Renal cortical epithelial cell (primary cell): ENCODE data around the gene DNM3. TPM values are rescaled to one million over a fixed set of nuclear protein-coding genes. Genes with fewer than 3 reads are reported as not detected.

Source experiments
- DNase-seq: peaks from one replicate; pipeline ENCODE4 v3.0.0-alpha.2; 2011; ENCODE audit warnings: low read depth
- total RNA-seq: library from RNA; depleted of rRNA; stranded (reverse); fragments of >200 nt; gene quantifications from 2 replicates; pipeline ENCODE4 v1.2.3, GENCODE V29; 2014

DNM3 gene
- total RNA-seq, 1 donor from 2014 or later: 10.7 TPM

DNA sequence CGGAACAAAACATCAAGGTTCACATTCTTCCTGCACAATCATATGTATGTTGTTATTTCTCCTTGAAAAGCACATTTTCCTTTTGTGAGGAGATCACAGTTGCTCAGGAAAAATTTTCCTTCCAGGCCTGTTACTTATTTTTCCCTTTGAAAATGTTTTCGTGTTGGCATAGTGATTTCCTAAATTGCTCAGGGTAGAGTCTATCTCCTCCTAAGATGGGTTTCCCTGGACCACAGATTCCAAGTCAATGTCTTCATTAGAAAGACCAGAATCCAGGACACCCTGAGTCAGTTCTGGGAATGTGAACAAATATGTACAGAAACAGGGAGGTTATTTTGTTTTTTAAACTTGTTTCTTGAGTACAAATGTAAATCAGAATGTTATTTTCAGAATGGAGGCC lies 484.8 kb downstream of the DNM3 start:
- DNase-seq: peak; percentile 32

DNA sequence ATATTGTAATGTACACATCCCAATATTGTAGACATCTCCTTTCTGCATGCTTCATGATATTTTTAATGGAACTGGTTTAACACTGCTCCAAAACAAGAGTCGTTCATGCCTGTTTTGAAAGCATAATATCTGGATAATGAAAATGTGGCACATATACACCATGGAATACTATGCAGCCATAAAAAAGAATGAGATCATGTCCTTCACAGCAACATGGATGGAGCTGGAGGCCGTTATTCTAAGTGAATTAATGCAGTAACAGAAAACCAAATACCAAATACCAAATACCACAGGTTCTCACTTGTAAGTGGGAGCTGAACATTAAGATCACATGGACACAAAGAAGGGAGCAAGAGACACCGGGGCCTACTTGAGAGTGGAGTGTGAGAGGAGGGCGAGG lies 487.0 kb downstream of the DNM3 start:
- DNase-seq: no peak

DNA sequence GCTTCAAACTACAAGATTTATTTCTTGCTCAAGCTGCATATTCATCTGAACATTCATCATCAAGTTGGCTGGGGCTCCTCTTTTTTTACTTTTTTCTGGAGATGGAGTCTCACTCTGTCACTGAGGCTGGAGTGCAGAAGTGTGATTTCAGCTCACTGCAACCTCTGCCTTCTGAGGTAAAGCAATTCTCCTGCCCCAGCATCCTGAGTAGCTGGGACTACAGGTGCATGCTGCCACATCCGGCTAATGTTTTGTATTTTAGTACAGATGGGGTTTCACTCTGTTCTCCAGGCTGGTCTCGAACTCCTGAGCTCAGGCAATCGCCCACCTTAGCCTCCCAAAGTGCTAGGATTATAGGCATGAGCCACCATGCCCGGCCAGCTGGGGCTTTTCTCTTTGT lies 490.9 kb downstream of the DNM3 start:
- DNase-seq: no peak

DNA sequence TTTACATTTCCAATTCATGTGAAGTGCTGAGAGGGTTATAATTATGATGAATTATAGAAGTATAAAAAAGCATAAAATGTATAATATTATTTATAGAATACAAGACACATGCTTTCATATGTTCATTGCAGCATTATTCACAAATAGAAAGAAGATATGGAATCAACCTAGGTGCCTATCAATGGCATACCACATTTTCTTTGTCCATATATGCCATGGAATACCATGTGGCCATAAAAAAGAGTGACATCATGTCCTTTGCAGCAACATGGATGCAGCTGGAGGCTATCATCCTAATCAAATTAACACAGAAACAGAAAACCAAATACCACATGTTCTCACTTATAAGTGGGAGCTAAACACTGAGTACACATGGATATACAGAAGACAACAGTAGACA lies 494.1 kb downstream of the DNM3 start:
- DNase-seq: no peak

DNA sequence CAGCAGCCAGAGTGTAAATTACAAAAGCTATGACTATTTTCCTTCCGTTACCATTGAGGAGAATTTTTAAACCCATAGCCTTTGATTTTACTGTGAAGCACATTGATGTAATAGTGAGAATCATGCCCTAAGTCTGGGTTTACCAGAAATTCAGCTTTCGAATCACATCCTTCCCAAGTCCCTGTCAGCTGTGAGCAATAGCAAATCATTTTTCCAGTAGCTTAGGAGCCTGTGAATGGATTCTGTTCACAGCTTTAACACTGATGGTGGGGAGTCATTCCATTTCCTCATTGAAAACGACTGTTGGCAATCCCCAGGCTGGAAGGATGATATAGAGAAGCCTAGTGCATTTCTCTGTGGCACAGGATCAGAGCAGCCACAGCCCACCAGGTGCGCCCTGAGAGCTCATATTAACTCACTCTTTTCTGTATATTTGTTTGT lies 497.0 kb downstream of the DNM3 start:
- no peak for DNase-seq

DNA sequence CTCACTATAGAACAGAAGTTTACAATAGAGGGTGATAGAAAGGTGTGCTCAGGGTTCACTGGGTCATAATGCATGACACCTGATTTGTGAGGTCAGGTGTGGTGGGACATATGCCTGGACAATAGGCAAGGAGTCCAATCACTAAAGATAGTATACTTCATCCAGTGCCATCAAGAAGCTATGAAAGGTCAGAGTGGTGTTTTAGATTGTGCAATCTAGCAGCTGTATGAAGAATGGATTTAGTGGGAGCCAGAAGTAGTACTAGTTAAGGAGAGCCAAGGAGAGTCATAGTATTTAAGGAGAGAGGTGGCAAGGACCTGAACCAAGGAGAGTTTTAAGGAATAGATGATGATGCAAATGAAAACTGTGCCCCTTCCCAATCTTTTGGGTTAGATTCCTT lies 498.5 kb downstream of the DNM3 start:
- DNase-seq: no peak

DNA sequence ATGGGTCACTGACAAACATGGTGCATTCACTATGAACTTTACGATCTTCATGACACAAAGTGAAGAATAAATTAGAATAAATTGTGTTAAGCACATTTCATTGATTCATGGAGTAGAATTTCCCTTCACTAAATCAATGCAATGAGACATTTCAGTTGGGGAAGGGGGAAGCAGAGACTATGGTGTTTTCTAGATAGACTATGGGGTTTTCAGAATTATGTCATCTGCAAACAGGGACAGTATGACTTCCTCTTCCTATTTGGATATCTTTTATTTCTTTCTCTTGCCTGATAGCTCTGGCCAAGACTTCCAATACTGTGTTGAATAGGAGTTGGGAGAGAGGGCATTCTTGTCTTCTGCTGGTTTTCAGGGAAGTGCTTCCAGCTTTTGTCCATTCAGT lies 499.2 kb downstream of the DNM3 start:
- DNase-seq: no peak

DNA sequence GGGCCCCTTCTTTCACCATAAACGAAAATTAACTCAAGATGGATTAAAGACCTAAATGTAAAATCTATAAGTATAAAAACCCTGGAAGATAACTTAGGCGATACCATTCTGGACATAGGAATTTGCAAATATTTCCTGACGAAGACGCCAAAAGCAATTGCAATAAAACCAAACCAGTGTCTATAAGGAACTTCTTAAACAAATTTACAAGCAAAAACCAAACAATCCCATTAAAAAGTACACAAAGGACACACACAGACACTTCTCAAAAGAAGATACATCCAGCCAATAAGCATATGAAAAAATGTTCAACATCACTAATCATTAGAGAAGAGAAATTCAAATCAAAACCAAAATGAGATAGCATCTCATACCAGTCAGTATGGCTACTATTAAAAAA lies 500.4 kb downstream of the DNM3 start:
- DNase-seq: no peak

DNA sequence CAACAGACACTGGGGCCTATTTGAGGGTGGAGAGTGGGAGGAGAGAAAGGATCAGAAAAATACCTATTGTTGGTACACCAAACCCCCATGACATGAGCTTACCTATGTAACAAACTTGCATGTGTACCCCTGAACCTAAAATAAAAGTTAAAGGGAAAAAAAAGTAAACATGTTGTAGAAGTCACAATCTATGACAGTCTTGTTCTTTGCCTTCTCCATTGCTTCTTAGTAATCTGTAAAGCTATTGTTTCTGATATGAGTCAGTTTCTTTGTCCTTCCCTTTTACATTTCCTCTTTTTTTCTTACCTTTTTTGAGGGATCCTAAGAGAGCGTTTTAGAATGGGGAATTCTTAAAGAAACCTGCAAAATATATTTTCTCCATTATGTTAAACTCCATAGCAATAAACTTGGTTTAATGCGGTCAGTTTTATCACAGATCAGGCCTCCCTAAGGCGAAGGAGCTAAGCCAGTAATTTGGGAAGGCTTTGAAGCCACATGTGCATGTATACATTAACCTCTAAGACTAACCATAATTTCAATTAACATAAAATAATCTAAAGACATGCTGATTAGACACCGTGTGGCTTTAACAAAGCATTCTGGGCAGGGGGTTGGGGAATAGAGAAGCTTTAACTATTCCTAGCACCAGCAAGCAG lies 501.4 kb downstream of the DNM3 start:
- DNase-seq: peak; percentile 54

DNA sequence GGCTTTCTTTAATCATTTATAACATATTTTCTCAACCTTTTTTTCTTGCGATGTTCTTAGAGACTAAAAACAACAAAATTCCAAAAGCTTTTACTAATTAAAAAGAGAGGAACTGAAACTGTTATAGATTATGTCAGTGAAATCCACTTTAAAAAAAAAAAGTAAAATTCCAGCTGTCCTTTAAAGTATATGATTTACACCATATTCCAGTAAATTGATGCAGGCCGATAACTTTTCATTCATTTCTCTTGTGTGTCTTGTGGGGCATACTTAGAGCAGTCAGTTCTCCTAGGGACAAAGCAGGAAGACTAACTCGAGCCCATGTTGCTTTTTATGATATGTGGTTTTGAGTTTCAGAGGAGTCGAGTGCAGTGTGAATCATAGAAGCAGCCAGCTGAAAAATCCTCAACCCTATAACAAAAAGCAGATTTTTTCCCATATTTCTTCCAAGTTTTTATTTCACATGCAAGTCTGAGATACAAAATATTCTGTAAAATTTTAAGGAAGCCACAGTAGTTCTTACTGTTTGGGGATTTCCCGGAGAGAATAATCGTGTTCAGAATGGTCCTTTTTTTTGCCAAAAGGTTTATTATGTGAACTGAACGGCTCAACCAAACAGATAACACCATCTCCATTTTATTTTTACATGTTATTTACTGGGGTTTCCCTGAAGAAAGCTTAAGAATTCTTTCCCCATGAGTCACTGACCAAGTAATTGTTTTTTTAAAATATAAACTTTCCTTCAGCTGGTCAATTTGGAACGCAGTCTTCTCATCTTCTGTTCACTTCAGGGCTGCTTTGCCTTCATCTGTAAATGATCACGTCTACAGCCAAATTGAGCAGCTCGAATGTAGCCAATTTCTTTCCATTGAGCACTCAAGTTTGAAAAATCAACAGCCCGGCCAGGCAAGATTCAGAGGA lies 502.2 kb downstream of the DNM3 start:
- peak; percentile 93 for DNase-seq

DNA sequence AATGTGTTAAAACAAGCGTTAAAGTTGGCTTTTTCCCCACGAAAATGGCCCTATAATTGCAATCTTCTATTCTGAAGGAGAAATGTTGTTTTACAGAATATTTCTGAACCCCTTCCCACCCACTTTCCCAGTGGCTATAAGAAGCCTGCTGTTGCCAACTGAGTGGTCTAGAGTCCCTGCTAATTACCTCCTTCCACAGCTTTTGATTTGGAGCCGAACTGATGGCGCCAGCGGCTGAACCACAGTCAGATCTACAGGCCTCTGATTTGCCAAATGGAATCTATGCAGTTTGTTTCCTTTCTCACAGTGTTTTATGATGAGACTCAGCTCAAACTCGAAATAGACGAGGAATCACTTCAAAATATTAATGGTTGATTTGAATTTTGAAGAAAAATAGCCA lies 503.1 kb downstream of the DNM3 start:
- no peak for DNase-seq

DNA sequence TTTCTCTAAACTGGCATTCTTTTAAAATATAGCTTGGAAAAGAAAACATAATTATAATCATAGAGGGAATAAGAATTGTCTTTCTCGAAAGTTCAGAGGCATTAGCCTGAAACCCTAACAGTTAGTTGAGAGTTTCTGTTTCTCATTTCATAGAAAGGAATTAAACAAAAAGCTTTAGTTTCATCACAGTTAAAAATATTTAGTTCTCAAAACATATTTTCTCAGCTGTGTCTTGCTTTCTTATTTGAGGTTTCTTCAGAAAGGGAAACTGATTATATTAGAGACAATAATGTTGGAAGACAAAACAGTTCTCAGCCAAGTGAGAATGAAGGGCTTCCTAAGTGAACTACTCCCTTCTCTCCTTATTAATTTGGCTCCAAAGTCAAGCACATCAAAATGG lies 503.8 kb downstream of the DNM3 start:
- DNase-seq: no peak

DNA sequence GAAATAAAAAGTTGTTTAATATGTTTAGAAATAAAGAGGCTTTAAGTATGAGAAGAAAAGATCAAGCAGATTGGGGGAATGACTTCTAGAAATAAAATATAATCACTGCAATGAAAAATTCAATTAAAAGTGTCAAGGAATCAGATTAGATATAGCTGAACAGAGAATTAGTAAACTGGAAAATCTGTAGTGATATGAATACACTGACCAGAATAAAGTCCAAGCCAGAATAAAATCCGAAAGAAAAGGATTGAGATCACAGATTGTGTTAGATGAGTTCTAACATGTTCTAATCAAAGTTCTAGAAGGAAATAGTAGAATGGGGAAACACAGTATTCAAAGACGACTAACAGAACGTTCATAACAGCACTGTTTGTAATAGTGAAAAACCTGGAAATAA lies 506.1 kb downstream of the DNM3 start:
- DNase-seq: no peak

DNA sequence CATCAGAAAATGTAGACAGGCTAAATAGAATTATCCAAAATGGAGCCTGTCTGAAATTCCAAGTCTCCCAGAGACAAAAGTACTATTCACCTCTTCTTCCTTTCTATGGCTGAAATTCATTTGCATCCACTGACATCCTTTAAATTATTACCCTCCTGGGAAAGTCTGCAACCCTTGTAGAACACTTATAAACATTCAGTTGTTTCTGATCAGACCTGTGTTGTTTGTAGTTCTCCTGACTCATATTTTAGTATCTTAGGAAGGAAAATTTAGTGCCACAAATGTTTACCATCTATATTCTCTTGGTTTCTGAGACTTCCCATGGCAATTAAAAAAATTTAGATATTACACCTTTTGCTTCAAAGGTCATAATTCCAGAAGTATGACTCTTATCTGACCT lies 509.6 kb downstream of the DNM3 start:
- peak; percentile 28 for DNase-seq

DNA sequence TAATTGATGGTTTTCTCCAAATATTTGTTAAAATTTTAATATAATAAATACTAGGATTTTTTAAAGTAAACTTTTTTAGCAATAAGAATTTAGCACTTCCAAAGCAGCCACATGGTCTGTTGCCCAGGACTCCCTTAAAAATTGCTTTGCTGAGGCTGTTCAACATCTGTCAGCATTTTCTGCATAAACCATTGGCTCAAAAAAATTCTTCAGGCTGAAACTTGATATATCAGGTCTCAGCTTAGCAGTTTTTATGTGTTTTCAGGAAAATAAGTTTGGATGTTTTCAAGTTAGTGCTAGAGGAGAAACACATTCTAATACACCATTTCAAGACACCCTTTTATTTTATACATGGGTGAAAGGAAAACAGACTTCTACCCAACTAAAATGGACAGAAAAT lies 510.0 kb downstream of the DNM3 start:
- no peak for DNase-seq

DNA sequence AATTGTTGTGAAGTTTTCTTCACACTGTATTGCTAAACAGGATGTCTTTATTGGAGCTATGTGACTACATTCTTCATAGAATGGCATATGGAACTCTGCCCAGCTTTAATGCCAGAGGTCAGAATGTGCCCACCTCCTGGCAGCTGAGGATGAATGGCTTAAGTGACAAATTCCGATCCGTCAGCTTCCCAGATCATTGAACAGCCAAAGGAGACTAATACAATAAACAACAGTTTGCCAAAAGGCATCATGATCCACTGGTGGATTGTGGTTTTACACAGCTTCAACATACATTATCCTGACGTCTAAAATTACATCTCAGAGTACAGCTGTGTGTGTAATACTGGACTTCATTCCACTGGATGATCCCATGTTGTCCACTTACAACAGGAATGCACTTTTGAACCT lies 510.5 kb downstream of the DNM3 start:
- peak; percentile 84 for DNase-seq

DNA sequence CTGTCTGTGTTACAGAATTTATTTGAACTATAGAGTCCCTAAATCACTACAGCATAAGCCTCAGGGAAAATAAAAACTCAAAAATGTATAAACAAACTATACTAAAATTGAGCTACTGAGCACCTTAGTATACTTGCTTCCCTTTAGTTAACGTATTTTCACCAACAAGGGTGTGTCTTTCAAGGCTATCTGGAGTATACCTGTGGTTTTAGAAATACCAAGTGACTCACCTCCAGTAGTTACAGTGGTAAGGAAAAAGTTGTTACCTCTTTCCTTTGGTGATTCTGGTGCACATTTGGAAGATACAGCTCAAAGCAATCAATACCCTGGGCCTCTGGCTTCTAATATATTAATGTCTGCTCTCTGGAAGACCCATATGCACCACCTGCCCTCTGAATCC lies 511.1 kb downstream of the DNM3 start:
- peak; percentile 84 for DNase-seq

DNA sequence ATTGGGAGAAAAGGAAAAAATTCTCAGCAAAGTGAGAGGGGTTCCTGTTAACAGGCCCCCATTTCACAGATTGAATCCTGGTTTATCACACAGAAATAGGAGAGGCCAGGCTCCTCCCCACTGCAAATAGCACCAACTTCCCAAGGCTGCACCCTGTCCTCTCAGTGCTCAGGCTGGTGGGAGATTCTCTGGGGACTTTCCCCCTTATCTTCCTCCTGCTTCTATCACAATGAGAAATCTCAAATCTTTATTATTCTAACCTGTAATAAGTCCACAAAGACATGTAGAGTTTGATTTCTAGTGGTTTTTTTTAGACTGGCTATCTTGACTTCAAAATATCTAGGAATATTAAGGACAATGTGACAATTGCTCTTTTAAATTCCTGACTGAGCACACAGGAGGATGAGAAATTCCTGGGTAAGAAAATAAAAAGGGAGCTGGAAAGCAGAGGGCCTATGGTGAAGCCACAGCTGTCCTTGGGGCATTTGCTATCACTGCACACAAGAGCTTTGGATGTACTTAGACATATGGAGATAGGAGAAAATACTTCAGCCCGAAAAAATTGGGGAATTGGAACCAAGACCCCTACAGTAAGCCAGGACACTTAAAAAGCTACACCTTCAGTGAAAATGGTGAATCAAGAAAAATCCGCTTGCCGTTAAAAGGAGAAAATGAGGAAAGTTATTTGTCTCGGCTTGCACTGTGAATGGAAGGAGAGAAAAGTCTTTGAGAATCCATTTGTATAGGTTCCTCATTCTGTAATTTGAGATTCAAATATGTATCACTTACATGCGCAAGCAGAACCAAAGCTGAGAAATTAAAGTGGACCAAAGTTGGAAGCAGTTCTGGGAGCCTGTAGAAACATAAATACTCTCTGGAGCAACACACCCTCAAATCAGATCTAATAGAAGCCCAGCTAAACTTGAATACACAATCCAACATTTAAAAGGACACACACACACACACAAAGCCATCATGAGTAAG lies 513.3 kb downstream of the DNM3 start:
- no peak for DNase-seq

DNA sequence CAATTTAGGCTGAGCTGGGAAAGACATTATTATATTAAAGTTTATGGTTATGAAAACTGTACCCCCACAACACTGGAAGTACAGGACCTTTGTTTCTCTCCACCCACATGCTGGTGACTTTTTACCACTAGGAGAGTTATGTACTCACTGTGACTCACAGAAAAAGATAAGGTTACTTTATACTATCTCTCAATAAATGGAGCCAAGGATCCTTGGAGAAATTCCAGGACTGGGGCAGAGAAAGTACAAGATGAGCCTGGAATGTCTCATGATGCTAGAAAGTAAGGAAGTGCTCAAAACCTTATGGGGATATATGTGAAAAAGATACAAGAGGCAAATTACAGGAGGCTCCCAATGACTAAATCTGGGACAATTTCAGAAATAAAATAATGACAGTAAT lies 515.3 kb downstream of the DNM3 start:
- peak; percentile 53 for DNase-seq

DNA sequence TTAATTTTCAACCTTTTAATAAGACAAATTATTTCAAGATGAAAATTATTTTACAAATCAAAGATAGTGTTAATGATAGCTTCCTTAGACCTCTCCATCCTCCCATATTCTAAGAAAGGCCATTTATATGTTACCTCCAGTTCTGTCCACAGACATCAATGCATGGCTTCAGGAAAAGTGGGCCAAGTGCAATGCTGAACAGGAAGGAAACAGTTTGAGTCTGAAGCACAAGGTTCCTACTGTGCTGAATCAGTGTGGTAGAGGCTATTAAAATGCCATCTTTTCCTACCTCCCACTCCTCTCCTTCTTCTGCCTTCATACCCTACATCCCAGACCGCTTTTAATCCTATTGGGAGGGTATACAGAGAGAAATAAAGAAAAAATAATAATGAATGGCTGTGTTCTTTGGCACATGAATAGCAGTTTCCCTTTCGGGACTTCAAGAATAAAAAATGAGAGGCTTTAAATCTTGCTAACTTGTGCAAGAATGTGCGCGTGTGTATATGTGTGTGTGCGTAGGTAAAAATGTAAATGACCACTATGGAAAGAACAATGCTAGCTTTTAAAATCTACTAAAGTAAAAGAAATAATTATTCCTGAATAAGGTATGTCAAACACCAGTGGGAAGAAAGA lies 516.6 kb downstream of the DNM3 start:
- DNase-seq: no peak

DNA sequence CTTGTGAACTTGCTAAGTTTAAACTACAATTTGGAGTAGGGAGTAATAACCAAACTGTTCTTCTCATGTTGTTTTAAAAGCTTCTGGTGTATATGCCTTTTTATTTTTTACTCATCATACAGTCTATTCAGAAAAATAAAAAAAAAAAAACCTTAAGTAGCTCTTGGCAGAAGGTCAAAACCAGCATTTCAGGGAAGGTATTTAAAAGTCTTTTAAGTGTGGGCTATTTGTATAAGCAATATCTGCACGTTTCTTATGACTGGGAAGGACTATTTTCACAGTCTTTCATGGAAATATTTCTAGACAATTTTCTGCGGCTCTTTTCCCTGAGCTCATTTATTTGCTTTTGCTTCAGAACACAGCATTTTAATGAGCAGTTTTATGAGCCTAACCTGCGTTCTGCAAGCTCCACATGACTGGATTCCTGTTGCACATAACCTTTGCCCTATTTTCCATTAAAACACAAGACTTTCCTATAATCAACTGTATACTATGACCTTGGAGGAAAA lies 518.2 kb downstream of the DNM3 start:
- DNase-seq: peak; percentile 93
